CD14-positive monocyte (primary cell): Measurements from ENCODE around the gene FAM184A. TPM values are rescaled to one million over a fixed set of nuclear protein-coding genes. Genes with fewer than 3 reads are reported as not detected.

Source experiments
- DNase-seq, 3 donors: peaks; one replicate each; pipeline ENCODE4 v3.0.0-alpha.2; 2011 to 2022
- H2AFZ ChIP-seq: 2 replicates; pipeline ENCODE4 v1.6.0; 2012; ENCODE audit warnings: mild to moderate bottlenecking, low read depth, low read length, inconsistent platforms; ENCODE audit not compliant: insufficient read depth, poor library complexity, severe bottlenecking
- H3K27ac ChIP-seq, 2 donors: 1 replicate in 1 of 2; 2 replicates in 1 of 2; pipeline ENCODE4 v1.5.1; 2012 to 2013; ENCODE audit warnings: low read length in 2 of 2, control low read depth in 1 of 2, inconsistent platforms in 1 of 2, low read depth in 1 of 2, mild to moderate bottlenecking in 1 of 2
- H3K27me3 ChIP-seq, 2 donors: one replicate each; pipeline versions ENCODE4 v1.6.0 to v1.6.1; 2011 to 2013; ENCODE audit warnings: low read length in 2 of 2; ENCODE audit not compliant: control insufficient read depth in 2 of 2, insufficient read depth in 2 of 2
- H3K36me3 ChIP-seq, 2 donors: replicated peaks in 1 of 2; 1 replicate in 1 of 2; 2 replicates in 1 of 2; pipeline versions ENCODE4 v1.5.1 to v1.6.1; 2012 to 2013; ENCODE audit warnings: low read length in 2 of 2, control low read depth in 1 of 2, inconsistent platforms in 1 of 2, mild to moderate bottlenecking in 1 of 2; ENCODE audit not compliant: insufficient read depth in 2 of 2, control insufficient read depth in 1 of 2
- H3K4me1 ChIP-seq, 2 donors: 1 replicate in 1 of 2; 2 replicates in 1 of 2; pipeline versions ENCODE4 v1.5.1 to v1.6.1; 2012 to 2013; ENCODE audit warnings: low read length in 2 of 2, control low read depth in 1 of 2, inconsistent platforms in 1 of 2, mild to moderate bottlenecking in 1 of 2, moderate library complexity in 1 of 2; ENCODE audit not compliant: insufficient read depth in 2 of 2, control insufficient read depth in 1 of 2
- H3K4me2 ChIP-seq: replicated peaks from 2 replicates; pipeline ENCODE3; 2012; ENCODE audit warnings: low read length, moderate library complexity, mild to moderate bottlenecking; ENCODE audit not compliant: poor library complexity, severe bottlenecking; ENCODE audit errors: extremely low read depth
- H3K4me3 ChIP-seq, 3 experiments: fragments of 200-600 bp in 1 of 3; sonication (generic) in 1 of 3; replicated peaks in 1 of 3; 1 replicate in 2 of 3; 2 replicates in 1 of 3; pipeline ENCODE4 v1.5.1; 2011 to 2013; ENCODE audit warnings: low read length in 3 of 3, mild to moderate bottlenecking in 3 of 3, control low read depth in 2 of 3, low read depth in 2 of 3, inconsistent platforms in 1 of 3, moderate library complexity in 1 of 3
- H3K79me2 ChIP-seq: 2 replicates; pipeline ENCODE4 v1.6.0; 2012; ENCODE audit warnings: mild to moderate bottlenecking, control low read depth, inconsistent platforms, low read length, moderate library complexity; ENCODE audit not compliant: insufficient read depth
- H3K9ac ChIP-seq: 2 replicates; pipeline ENCODE4 v1.6.0; 2017; ENCODE audit warnings: low read length, mild to moderate bottlenecking; ENCODE audit not compliant: insufficient read depth, poor library complexity, severe bottlenecking
- H3K9me3 ChIP-seq, 2 donors: replicated peaks in 1 of 2; 1 replicate in 1 of 2; 2 replicates in 1 of 2; pipeline versions ENCODE4 v1.5.1 to v1.6.1; 2012 to 2013; ENCODE audit warnings: low read length in 2 of 2, control low read depth in 1 of 2; ENCODE audit not compliant: control insufficient read depth in 1 of 2, insufficient read depth in 1 of 2
- H4K20me1 ChIP-seq: 2 replicates; pipeline ENCODE4 v1.6.0; 2012; ENCODE audit warnings: mild to moderate bottlenecking, low read length, control low read depth, moderate library complexity; ENCODE audit not compliant: insufficient read depth
- H3K27ac Mint-ChIP-seq, 7 donors: one replicate each; pipeline ENCODE4 v1.8.0; 2020; ENCODE audit warnings: mild to moderate bottlenecking in 7 of 7, mixed read lengths in 7 of 7, moderate library complexity in 6 of 7, inconsistent platforms in 2 of 7
- H3K27me3 Mint-ChIP-seq, 3 donors: one replicate each; pipeline ENCODE4 v1.8.0; 2021 to 2022; ENCODE audit warnings: low read depth in 3 of 3, mild to moderate bottlenecking in 3 of 3, mixed read lengths in 3 of 3, moderate library complexity in 3 of 3, inconsistent platforms in 1 of 3
- H3K36me3 Mint-ChIP-seq, 2 donors: one replicate each; pipeline ENCODE4 v1.8.0; 2020; ENCODE audit warnings: mixed read lengths in 2 of 2, inconsistent platforms in 1 of 2, mild to moderate bottlenecking in 1 of 2
- H3K4me1 Mint-ChIP-seq: one replicate; pipeline ENCODE4 v1.8.0; 2020; ENCODE audit warnings: mild to moderate bottlenecking, mixed read lengths
- H3K4me3 Mint-ChIP-seq, 2 donors: one replicate each; pipeline ENCODE4 v1.8.0; 2020; ENCODE audit warnings: mild to moderate bottlenecking in 2 of 2, mixed read lengths in 2 of 2, moderate library complexity in 1 of 2
- H3K9me3 Mint-ChIP-seq, 7 donors: one replicate each; pipeline ENCODE4 v1.8.0; 2020 to 2022; ENCODE audit warnings: mixed read lengths in 7 of 7, mild to moderate bottlenecking in 6 of 7, moderate library complexity in 6 of 7, inconsistent platforms in 2 of 7
- CTCF ChIP-seq: fragments of 200-600 bp; IDR thresholded peaks from one replicate; pipeline ENCODE4 v1.8.0; 2022; ENCODE audit warnings: antibody characterized with exemption, mild to moderate bottlenecking
- WGBS: methylation state at CpG from one replicate; pipeline ENCODE4 v1.1.5; 2013; ENCODE audit warnings: missing lambda C conversion rate; ENCODE audit not compliant: insufficient coverage; 5-methylcytosine and 5-hydroxymethylcytosine counted together
- intact Hi-C, 2 donors: fragments of 100-400 bp; cut with micrococcal nuclease; formaldehyde crosslinking; loops; one replicate each; pipeline versions ENCODE4 v1.15.0 to v1.15.1; 2023
- polyA plus RNA-seq, 3 donors: library from polyadenylated mRNA; depleted of rRNA in 1 of 3; unstranded in 2 of 3; stranded (reverse) in 1 of 3; fragments of 300-500 nt in 2 of 3; fragments of >200 nt in 1 of 3; fragmentation: Illumina TruSeq in 2 of 3; gene quantifications; 1 replicate in 2 of 3; 2 replicates in 1 of 3; pipeline ENCODE4 v1.2.3, GENCODE V29; 2012 to 2021

FAM184A gene
- polyA plus RNA-seq, 3 donors = not detected

GRCh38 chr6:119077391-119077642 is 1.1 kb downstream of the FAM184A start:
- Mint-ChIP-seq H3K27me3 (peaks cover 38 to 49% (median 40%) of the 10 kb centered on the region in 3 donors), H3K9me3 (peaks cover 0 to 7% (median 4%) of the 10 kb centered on the region in 7 donors), H3K4me1 (peaks cover 19% of the 10 kb centered on the region), H3K27ac (no peak overlapping the region), H3K36me3 (no peaks in the 10 kb centered on the region), H3K4me3 (peak overlapping the region; percentile 74 to 87)
- H3K4me1 ChIP-seq = peaks cover 6 to 22% of the 10 kb centered on the region in 2 donors
- H3K27me3 ChIP-seq = peaks cover 20 to 40% of the 10 kb centered on the region in 2 donors
- no peak for DNase-seq
- no peaks in the 10 kb centered on the region for H3K9me3 ChIP-seq
- H3K27ac ChIP-seq = no peak overlapping the region
- H2AFZ ChIP-seq = no peak overlapping the region
- TF ChIP-seq CTCF = no peak
- H3K36me3 ChIP-seq = no peaks in the 10 kb centered on the region
- WGBS = 79% methylated on average over 3 of the region's 3 CpGs
- no peak overlapping the region for H3K4me2 ChIP-seq
- H3K79me2 ChIP-seq = no peaks in the 10 kb centered on the region
- H4K20me1 ChIP-seq = no peaks in the 10 kb centered on the region
- intact Hi-C loops = no loop called here
- H3K4me3 ChIP-seq = no peak overlapping the region
- H3K9ac ChIP-seq = no peak overlapping the region

GRCh38 chr6:119076576-119077390 is 1.7 kb downstream of the FAM184A start:
- TF ChIP-seq CTCF = no peak
- Histone ChIP-seq H3K27me3 (peaks cover 20 to 40% of the 10 kb centered on the region in 2 donors), H3K27ac (no peak overlapping the region), H3K36me3 (no peaks in the 10 kb centered on the region), H3K79me2 (no peaks in the 10 kb centered on the region), H3K4me2 (no peak overlapping the region), H3K9me3 (no peaks in the 10 kb centered on the region), H4K20me1 (no peaks in the 10 kb centered on the region), H3K4me1 (peaks cover 6 to 22% of the 10 kb centered on the region in 2 donors), H3K9ac (no peak overlapping the region), H3K4me3 (no peak overlapping the region), H2AFZ (no peak overlapping the region)
- H3K27me3 Mint-ChIP-seq = peaks cover 38 to 46% (median 40%) of the 10 kb centered on the region in 3 donors
- no peak overlapping the region for H3K27ac Mint-ChIP-seq
- peaks cover 0 to 4% (median 2%) of the 10 kb centered on the region in 7 donors for H3K9me3 Mint-ChIP-seq
- WGBS = 90% methylated on average over 2 of the region's 7 CpGs
- DNase-seq = no peak
- peak overlapping the region in 1 of 2 donors; percentile 87 for H3K4me3 Mint-ChIP-seq
- peaks cover 19% of the 10 kb centered on the region for H3K4me1 Mint-ChIP-seq
- intact Hi-C loops = no loop called here
- no peaks in the 10 kb centered on the region for H3K36me3 Mint-ChIP-seq
